Keratinocyte (primary cell): ENCODE data around the gene PRSS33.

Source experiments
- EZH2 ChIP-seq: IDR thresholded peaks from one replicate; pipeline ENCODE4 v1.6.1; 2012; ENCODE audit warnings: inconsistent platforms, mild to moderate bottlenecking, low read length, moderate library complexity
- TF ChIP-seq, protein P1 (sequence below), 3 experiments: IDR thresholded peaks in 1 of 3; conservative IDR thresholded peaks in 1 of 3; optimal IDR thresholded peaks in 1 of 3; 2 replicates in 2 of 3; 3 replicates in 1 of 3; pipeline versions ENCODE3 to v1.5.1; 2011; ENCODE audit warnings: low read length in 3 of 3, mild to moderate bottlenecking in 3 of 3, moderate library complexity in 2 of 3, control low read depth in 1 of 3, inconsistent platforms in 1 of 3; ENCODE audit not compliant: insufficient read depth in 2 of 3; ENCODE audit errors: extremely low read depth in 1 of 3

DNA sequence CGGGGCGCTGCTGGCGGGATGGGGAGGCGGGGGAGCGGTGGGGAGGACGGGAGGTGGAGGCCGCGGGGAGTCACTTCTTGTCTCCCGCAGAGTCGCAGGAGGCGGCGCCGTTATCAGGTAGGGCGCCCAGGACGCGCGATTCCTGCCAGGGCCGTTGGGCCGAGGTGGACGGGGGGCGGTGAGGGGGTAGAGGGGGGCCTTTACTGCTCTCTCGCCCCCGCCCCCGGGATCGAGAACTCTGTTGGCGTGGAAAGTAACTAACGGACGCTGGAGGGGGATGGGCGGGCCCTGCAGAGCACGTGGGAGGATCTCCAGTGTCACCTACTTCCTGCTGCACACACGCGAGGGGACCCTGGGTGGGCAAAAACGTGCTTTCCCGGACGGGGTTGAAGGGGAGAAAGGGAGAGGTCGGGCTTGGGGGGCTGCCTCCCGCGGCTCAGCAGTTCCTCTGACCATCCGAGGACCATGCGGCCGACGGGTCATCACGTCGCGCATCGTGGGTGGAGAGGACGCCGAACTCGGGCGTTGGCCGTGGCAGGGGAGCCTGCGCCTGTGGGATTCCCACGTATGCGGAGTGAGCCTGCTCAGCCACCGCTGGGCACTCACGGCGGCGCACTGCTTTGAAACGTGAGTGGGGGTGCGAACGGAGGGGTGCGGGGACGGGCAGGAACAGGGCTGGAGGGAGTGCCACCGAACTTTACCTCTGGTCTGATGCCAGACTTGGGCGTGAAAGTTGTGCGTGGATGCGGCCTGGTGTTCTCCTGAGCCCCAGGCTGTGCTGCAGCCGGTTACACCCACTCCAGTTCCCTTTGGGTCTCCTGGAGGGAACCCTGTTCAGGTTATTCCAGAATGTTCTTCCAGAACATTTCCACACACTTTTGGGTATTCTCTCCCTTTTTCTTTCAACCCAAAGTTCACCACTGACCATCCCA lies 30.2 kb upstream of the PRSS33 start:
- TF ChIP-seq, protein P1, sequence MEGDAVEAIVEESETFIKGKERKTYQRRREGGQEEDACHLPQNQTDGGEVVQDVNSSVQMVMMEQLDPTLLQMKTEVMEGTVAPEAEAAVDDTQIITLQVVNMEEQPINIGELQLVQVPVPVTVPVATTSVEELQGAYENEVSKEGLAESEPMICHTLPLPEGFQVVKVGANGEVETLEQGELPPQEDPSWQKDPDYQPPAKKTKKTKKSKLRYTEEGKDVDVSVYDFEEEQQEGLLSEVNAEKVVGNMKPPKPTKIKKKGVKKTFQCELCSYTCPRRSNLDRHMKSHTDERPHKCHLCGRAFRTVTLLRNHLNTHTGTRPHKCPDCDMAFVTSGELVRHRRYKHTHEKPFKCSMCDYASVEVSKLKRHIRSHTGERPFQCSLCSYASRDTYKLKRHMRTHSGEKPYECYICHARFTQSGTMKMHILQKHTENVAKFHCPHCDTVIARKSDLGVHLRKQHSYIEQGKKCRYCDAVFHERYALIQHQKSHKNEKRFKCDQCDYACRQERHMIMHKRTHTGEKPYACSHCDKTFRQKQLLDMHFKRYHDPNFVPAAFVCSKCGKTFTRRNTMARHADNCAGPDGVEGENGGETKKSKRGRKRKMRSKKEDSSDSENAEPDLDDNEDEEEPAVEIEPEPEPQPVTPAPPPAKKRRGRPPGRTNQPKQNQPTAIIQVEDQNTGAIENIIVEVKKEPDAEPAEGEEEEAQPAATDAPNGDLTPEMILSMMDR (optimal IDR thresholded peaks at IDR 0.05 in 1 of 3, IDR thresholded peaks at IDR 0.05 in 1 of 3, conservative IDR thresholded peaks at IDR 0.05 in 1 of 3; ENCODE audit: extremely low read depth in 1 of 3, insufficient read depth in 2 of 3, low read length in 3 of 3) = peak in 1 of 3 experiments; percentile 1
- no peak for TF ChIP-seq EZH2
